Fibroblast of upper back skin (primary cell): ENCODE measurements around the gene HMGN2.
A peak's percentile ranks its signal among the peaks of the same experiment; 100 is the strongest.

ENCODE experiments used
- DNase-seq: peaks from one replicate; pipeline ENCODE4 v3.0.0-alpha.2; 2013

The HMGN2 gene

GRCh38 chr1:26472320-26472900, at the start of gene HMGN2:
Gene HMGN2 (plus strand): TSS chr1:26472440. CDS start chr1:26472613, 173 bp downstream.
- peak; percentile 90 for DNase-seq

- no peak for DNase-seq
These were observed 42.5 kb upstream of the HMGN2 start for GRCh38 chr1:26429721-26430120.

DNA sequence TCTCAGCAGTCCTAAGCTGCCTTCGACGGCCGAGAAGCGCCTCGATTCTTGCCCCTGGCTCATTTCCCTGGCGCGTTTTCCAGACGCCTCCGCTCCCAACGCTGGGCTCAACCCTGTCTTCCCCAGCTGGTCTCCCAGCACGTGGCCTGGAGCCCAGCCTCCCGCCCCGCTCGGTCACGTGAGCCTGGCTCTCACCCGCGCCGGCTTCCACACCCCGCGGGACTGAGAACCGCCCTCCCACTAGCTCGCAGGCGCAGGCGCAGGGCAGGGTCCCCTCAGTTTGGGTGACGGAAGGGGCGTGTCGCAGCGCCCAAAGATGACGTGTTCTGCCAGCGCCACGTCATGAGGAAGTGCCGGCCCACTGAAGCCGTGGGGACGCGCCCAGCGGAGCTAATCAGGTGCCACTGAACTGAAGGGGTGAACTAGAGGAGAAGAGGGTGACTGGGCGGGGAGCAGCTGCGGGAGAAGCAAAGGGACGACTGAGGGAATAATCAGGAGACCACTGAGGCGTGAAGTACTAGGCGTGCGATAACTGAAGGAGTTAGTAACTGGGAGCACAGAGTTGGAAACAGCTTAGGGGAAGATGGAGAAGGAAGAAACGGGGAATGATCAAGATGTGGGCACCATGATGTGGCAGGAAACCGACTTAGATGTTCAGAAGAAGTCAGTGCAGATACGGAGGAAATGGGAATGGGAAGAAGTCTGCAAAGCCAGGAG, 40.1 kb upstream of the HMGN2 start, which contains the start of gene DHDDS:
Gene DHDDS (plus strand): TSS at position 343 of the 717 bp plus-strand sequence. CDS start 625 bp downstream, outside the sequence.
- DNase-seq: peak; percentile 98

GRCh38 chr1:26432793-26433192, 39.4 kb upstream of the HMGN2 start:
- DNase-seq: no peak

DNA sequence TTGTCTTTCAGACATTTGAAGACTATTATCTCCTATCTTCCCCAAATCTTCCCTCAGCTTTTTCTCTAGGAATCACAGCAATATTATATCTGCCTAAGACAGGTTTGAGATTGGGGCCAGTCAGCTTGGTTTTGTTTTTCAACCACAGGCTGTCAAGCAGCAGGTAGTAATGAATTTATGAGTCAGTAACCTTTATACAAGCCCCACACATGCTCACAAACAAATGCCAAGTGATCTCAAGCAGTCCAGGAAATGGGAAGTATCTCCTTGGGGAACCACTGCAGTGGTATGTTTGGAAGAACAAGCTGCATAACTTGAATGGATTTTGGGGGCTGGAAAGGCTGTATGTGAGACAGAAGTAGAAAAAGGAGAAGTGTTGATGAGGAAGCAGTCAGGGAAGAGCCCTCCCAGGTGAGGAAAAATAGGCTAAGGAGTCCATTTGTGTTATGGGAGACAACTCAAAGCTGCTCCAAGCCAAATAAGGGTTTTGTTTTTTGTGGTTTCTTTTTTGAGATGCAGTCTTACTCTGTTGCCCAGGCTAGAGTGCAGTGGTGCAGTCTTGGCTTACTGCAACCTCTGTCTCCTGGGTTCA, 38.0 kb upstream of the HMGN2 start:
- no peak for DNase-seq

- DNase-seq: no peak
These were observed 34.2 kb upstream of the HMGN2 start for GRCh38 chr1:26438041-26438440.

GRCh38 chr1:26440259-26440658, 32.0 kb upstream of the HMGN2 start:
- DNase-seq: no peak

GRCh38 chr1:26449868-26450267, 22.4 kb upstream of the HMGN2 start:
- DNase-seq: no peak

DNA sequence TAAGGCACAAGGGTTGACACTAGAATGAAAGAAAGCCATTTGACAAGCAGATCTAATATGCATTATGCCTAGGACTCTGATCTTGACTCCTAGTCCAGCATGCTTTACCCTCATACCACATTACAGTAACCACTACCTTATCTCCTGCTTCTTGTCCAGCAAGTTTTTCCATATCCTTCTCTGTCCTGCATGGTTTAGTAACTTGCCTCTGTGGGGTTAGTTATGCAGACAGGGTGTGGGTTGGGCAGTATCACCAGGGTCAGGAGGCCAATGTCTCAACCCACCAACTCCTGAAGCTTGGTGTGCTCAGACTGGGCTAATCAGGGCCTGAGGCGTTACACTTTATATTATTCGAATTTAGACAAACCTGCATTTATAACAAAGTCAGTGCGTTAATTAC, 21.3 kb upstream of the HMGN2 start:
- DNase-seq: no peak

DNA sequence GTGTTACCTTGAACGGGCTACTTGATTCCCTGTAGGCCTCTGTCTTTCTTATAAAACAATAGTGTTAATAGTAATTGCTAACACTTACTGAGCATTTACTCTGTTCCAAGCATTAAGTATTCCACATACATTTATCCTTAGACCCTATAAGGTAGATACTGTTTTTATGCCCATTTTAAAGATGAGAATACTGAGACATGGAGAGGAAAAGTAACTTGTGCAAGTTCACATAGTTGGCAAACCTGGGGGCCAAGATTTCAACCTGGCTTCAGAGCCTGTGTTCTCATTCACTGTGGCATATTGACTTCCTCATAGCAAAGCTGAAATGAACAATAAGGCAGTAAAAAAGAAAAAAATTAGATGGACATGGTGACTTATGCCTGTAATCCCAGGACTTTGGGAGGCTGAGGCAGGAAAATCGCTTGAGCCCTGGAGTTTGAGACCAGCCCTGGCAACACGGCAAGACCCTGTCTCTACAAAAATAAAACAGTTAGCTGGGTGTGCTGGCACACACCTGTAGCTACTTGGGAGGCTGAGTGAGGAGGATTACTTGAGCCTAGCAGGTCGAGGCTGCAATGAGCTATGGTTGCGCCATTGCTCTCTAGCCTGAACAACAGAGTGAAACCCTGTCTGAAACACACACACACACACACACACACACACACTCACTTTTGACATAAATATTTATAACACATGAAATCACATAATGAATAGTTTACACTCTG, 19.6 kb upstream of the HMGN2 start:
- no peak for DNase-seq

DNA sequence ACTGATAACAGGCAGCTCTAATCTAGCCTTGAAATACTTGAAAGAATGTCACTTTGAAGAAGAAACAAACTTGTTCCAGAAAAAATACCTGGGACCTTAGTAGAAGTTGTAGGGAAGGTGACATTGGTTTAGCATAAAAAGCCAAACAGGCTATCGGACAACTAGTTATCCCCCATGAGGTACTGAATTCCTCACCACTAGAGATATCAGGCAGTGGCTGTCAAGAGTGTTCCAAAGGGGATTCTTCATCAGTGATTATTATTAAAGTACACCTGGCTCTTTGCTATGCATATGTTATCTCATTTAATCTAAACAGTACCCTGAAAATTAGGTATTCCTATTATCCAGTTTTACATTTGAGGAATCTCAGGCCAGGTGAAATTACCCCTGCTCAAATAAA, 13.1 kb upstream of the HMGN2 start:
- no peak for DNase-seq

GRCh38 chr1:26459573-26460031, 12.6 kb upstream of the HMGN2 start:
- DNase-seq: no peak

DNA sequence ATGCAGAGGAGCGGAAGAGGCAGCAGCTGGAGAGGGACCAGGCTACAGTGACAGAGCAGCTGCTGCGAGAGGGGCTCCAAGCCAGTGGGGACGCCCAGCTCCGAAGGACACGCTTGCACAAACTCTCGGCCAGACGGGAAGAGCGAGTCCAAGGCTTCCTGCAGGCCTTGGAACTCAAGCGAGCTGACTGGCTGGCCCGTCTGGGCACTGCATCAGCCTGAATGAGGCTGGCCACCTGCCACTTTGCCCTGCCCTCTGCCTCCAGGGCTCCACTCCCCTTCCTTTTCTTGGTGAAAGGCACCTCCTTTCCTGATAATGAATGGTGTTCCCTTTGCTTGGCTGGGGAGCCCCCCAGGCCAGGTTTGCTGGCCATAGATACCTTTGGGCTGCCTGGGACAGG, 3.3 kb upstream of the HMGN2 start:
- DNase-seq: no peak

- DNase-seq: no peak
These were observed 2.7 kb upstream of the HMGN2 start for GRCh38 chr1:26469558-26469957.

DNA sequence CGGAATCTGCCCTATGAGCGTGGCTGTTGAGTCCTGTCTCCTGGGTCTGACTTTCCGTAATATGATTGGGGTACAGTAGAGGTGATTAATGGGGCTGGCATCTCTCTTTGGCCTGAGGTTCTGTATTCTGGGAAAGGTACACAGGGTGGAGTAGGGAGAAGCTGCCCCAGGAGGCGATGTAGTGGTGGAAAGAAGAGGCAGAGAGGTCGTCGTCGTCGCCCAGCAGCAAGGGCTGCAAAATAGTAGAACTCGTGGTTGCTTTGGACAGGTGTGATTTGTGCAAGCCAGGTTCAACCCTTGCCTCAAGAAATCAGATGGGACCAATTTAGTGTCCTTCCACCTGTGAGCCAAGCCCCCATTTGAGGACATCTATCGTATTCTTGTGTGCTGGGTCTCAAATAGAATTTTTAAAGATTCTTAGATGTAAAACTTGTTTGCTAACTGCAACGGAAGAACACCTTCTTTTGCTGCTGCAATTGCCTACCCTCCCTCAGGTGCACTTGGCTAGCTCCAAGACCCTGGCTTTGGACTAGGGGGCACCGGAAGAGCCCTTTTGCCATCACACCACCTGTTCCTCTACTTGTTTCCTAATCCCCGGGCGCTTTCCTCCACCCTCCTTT, 1.3 kb upstream of the HMGN2 start:
- no peak for DNase-seq

- DNase-seq: peak; percentile 70
These were observed 531 bp upstream of the HMGN2 start for GRCh38 chr1:26471498-26472319.

GRCh38 chr1:26472901-26473845, 933 bp downstream of the HMGN2 start:
- peak; percentile 93 for DNase-seq

GRCh38 chr1:26474818-26475217, 2.6 kb downstream of the HMGN2 start:
- DNase-seq: no peak

DNA sequence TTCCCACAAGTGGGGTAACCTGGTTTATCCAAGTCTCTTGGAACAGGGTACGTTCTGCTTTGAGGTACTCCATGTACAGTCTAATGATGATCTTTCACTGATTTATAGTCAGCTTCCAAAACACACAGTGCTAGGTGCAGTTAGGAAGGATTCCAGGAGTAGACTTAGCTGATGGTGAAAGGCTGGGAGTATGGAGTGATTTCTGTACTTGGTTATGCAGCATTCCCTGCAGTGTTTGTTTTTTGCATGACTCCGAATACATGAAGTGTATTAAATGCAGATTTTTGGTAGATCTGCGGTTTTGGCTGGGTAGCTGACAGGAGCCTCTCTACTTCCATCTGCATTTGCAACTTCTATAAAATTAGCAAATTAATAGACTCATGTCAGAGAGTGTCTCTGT, 3.7 kb downstream of the HMGN2 start:
- DNase-seq: no peak

- DNase-seq: no peak
These were observed 4.7 kb downstream of the HMGN2 start for GRCh38 chr1:26476958-26477357.
